HG03039 (cell line): ENCODE data around the gene STARD7.

Experiments used
- ATAC-seq: cut with Tn5 transposase; IDR thresholded peaks from one replicate; pipeline ENCODE4 v1.9.1; 2021; ENCODE audit warnings: mild to moderate bottlenecking, moderate library complexity; ENCODE audit not compliant: unreplicated experiment

Gene STARD7

GRCh38 chr2:96201338-96201737 lies 7.3 kb downstream of the STARD7 start:
- no peak for ATAC-seq

- ATAC-seq = no peak
Measured at GRCh38 chr2:96198921-96199320, 9.7 kb downstream of the STARD7 start.

GRCh38 chr2:96197546-96198255 lies 10.9 kb downstream of the STARD7 start:
- ATAC-seq = no peak

DNA sequence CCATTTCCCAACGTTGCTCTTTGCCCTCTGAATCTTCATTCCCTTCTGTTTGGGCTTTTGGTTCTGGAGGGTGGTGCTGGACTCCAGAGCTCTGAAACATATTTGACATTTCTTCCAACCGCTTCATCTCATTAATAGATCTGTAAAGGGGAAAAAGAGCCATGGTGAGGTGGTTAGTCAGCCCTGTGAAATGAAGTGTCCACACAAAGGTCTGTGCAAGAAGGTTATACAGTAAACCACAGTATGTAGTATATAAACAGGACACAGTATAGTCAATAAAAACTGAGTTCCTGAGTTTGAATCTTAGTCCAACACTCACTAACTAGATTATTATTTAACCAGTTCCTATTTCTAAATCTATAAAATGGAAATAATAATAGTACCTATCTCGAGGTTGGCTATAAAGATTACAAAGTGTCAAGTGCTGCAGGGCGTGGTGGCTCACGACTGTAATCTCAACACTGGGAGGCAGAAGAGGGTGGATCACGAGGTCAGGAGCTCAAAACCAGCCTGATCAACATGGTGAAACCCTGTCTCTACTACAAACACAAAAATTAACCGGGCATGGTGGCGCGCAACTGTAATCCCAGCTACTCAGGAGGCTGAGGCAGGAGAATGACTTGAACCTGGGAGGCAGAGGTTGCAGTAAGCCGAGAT lies 13.1 kb downstream of the STARD7 start:
- no peak for ATAC-seq

DNA sequence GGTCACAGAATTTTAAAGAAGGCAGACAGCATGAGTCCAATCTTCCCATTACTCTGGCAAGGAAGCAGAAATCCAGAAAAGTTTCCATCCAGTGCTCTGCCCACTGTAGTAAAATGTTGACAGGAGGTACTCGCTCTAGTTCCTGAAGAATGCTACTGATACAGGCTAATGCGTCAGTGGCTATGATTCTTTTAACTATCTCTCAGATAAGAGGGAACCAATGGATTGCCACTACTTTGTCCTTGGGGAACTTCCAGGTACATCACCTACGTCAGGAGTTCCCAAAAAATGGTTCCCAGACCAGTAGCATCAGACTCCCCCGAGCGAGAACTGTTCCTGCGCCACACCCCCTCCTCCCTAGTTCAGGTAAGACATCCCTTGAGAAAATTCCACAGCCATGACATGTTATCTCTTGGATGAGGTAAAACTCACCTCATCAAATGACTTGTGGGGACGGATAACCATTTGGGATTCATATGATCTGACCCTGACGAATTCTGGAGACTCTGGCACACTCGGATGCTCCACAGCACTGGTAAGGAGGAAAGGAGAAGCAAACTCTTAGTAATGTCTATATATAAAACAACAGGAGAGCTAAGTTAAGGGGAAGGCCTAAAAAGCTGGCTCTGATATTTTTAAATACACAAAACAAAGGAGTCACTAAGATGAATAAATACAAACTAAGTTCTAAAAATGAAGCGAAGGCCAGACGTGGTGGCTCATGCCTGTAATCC lies 16.5 kb downstream of the STARD7 start:
- no peak for ATAC-seq

DNA sequence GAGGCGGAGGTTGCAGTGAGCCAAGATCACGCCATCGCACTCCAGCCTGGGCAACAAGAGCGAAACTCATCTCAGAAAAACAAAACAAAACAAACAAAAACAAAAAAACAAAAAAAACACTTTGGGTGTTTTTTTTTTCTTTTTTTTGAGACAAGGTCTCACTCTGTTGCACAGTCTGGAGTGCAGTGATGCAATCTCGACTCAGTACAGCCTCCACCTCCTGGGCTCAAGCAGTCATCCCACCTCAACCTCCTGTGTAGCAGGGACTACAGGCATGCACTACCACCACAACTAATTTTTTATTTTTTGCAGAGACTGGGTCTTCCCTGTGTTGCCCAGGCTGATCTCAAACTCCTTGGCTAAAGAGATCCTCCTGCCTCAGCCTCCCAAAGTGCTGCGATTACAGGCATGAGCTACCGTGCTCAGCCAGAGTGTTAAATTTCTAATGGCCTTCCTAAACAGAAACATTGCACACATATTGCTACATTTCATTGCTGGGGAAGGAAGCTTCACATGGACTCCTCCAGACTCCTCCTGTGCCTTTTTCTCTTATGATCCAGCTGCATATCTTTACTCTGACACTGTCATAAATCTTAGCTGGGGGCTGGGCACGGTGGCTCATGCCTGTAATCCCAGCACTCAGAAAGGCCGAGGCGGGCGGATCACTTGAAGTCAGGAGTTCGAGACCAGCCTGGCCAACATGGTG lies 19.7 kb downstream of the STARD7 start:
- ATAC-seq = no peak

GRCh38 chr2:96186562-96186961 lies 22.1 kb downstream of the STARD7 start:
- no peak for ATAC-seq

DNA sequence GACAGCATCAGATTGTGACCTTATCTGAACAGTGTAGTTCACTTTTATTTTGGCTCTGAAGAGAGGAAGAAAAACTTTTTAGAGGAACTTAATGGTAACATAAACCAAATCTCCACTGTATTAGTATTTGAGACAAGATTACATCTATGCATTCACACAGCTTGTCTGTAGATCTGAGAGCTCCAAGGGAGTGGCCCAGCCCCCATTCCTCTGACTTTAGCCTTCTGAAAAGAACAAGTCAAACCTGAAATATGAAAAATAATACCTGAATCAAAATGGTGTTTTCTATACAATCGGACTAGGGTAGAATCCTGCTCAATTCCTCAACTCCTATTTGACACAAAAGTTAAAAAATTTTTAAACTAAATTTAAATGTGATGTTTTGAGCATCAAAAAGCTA lies 23.1 kb downstream of the STARD7 start:
- ATAC-seq = no peak

- no peak for ATAC-seq
Measured at GRCh38 chr2:96184989-96185388, 23.6 kb downstream of the STARD7 start.

DNA sequence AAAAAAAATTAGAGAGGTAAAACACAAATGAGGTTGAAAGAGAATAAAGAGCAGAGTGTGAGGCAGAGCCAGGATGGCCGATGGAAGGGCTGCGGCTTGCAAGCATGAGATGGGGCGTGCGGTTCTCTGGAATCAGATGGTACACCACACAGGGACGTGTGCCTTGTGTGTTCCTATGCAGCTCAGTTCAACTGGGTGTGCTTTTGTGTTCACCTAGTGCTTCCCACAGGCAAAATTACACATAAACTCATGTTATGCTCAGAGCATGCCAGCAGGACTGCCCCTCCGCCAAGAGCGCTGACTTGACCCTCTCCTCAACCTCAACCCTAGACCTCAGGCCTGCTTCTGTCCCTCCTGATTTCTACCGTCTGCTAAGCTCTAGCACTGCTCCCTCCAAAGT lies 24.4 kb downstream of the STARD7 start:
- ATAC-seq = no peak

DNA sequence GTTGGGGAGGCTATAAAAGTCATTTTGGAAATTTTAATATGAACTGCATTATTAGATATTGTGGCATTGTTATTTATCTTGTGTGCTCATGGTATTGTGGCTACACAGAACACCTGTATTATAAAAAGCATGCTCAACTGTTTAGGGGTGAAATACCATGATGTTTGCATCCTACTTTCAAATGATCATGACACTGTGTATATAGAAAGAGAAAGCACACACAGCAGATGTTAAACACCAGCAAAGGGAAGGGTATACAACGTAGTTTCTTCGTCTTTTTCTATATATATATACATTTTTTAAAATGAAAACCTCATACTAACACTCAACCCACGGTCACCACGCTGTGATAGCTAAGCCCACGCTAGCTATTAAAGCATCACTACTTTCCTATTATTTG lies 27.1 kb downstream of the STARD7 start:
- ATAC-seq = no peak

- ATAC-seq = no peak
Measured at GRCh38 chr2:96180521-96180920, 28.1 kb downstream of the STARD7 start.

GRCh38 chr2:96180002-96180401 lies 28.6 kb downstream of the STARD7 start:
- no peak for ATAC-seq

DNA sequence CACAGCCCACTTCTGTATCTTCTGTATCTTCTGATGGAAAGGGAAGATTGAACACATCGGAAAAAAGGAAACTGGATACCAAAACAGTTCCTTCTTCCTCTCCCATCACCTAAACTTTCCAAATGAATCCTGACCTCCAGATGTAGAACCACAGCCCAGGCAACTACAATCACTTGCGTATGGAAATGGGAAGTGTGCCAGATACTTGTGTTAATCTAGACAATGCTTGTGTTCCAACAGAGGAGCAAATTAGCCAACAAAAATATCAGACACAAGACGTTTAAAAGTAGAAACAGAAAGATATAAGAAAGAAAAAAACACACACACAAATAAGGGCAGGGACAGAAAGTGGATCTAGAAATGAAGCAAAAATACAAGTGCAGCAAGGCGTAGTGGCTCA lies 32.0 kb downstream of the STARD7 start:
- no peak for ATAC-seq

DNA sequence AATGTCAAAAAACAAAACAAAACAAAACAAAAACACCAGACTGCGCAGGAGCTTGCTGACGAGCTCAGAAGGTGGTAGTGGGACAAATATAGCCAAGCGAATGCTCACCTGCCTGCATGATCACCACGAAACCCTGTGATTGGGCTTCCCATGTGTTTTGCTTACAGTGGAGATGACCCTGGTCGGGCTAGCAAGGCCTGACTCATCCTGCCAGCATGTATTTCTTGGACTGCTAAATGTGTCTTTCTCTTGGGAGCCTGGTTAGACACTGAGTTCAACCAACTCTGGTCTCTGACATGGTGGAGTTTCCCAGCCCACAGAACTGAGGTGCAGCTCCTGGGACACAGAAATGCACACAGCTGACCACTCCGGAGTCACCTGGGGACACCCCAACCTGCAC lies 32.7 kb downstream of the STARD7 start:
- no peak for ATAC-seq

GRCh38 chr2:96174251-96175144 lies 34.1 kb downstream of the STARD7 start:
- no peak for ATAC-seq

- no peak for ATAC-seq
Measured at GRCh38 chr2:96171831-96172230, 36.8 kb downstream of the STARD7 start.

GRCh38 chr2:96170626-96171025 lies 38.0 kb downstream of the STARD7 start:
- no peak for ATAC-seq

GRCh38 chr2:96169868-96170507 lies 38.6 kb downstream of the STARD7 start:
- no peak for ATAC-seq

DNA sequence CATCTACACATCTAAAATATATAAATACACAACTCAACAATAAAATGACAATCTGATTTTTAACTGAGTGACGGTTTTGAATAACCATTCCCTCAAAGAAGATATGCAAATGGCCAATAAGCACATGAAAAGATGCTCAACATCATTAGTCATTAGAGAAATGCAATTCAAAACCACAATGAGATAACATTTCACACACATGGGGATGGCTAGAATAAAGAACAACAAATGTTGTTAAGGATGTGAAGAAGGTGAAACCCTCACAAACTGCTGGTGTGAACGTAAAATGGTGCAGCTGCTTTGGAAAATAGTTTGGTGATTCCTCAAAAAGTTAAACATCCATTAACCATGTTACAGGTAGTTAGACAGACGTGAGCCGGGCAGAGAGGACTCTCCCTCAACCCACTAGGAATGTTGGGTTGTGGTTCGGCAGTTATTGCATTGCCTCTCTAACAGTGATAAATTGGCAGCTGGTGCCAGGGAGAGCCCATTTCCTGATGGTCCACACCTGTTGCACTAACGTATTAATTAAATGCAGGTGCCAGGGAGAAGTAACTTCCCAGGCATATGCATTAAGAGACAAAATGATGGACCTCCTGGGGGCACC lies 41.1 kb downstream of the STARD7 start:
- no peak for ATAC-seq
